ENCODE results near the gene RALGAPB.

The RALGAPB gene

DNA sequence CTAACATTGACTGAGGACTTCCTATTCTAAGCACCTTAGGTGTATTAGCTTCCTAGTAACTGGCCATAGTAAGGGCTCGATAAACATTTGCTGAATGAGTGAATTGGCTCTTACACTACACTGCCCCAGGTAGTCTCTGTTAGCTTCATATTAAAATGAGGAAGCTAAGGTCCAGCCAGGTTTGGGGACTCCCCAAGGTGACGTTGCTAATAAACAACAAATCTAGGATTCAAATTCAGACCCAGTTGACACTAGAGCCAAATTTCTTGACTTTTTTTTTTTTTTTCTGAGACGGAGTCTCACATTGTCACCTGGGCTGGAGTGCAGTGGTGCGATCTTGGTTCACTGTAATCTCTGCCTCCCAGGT, 145.2 kb downstream of the RALGAPB start:
- no peak overlapping the region for H3K27ac ChIP-seq

DNA sequence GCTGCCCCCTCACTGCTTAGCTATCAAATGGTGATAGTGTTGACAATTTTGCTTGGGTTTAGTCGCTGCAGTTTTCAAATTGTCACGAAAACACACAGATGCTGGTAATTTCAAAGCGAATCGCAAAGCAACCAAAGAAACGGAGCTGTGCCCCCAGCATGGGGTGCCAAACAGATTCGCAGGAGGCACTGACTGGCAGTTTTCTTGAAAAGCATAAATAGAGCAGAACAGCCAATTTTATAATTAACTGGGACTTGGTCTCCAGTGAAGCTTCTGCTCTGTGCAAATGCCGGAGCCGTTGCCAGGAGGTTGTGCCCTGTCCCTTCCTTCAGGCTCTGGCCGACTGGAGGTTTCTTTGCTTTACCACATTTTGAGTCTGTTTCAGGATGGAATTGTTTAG, 147.8 kb downstream of the RALGAPB start:
- TF ChIP-seq, protein P1, sequence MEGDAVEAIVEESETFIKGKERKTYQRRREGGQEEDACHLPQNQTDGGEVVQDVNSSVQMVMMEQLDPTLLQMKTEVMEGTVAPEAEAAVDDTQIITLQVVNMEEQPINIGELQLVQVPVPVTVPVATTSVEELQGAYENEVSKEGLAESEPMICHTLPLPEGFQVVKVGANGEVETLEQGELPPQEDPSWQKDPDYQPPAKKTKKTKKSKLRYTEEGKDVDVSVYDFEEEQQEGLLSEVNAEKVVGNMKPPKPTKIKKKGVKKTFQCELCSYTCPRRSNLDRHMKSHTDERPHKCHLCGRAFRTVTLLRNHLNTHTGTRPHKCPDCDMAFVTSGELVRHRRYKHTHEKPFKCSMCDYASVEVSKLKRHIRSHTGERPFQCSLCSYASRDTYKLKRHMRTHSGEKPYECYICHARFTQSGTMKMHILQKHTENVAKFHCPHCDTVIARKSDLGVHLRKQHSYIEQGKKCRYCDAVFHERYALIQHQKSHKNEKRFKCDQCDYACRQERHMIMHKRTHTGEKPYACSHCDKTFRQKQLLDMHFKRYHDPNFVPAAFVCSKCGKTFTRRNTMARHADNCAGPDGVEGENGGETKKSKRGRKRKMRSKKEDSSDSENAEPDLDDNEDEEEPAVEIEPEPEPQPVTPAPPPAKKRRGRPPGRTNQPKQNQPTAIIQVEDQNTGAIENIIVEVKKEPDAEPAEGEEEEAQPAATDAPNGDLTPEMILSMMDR (IDR thresholded peaks at IDR 0.05): no peak
- TF ChIP-seq ZFX (IDR thresholded peaks at IDR 0.05; ENCODE audit: borderline replicate concordance): no peak
- no peak overlapping the region for H3K27ac ChIP-seq

More for the DNA sequence above, 145.2 kb downstream of the RALGAPB start:
- TF ChIP-seq, protein P1 (IDR thresholded peaks at IDR 0.05): no peak
- TF ChIP-seq ZFX (IDR thresholded peaks at IDR 0.05; ENCODE audit: borderline replicate concordance): no peak

DNA sequence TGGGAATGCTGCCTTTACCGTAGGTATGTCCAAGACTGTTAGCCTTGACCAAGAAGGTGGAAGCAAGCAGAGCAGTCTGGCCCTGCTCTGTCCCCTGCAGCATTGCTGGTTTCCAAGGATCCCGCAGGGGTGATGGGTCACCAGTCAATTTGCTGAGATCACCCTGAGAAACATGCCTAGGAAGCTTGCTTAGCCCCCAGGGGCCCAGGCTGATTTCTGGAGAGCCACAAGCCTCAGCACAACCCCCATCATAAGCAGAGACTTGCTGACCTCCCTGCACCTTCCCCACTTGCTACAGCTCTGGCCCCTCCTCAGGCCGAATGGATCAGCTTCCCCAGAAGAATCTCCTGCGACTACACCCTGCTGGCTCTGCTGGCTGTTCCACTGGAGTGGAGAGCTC, 150.4 kb downstream of the RALGAPB start:
- TF ChIP-seq, protein P1 (IDR thresholded peaks at IDR 0.05): no peak
- TF ChIP-seq ZFX (IDR thresholded peaks at IDR 0.05; ENCODE audit: borderline replicate concordance): no peak

DNA sequence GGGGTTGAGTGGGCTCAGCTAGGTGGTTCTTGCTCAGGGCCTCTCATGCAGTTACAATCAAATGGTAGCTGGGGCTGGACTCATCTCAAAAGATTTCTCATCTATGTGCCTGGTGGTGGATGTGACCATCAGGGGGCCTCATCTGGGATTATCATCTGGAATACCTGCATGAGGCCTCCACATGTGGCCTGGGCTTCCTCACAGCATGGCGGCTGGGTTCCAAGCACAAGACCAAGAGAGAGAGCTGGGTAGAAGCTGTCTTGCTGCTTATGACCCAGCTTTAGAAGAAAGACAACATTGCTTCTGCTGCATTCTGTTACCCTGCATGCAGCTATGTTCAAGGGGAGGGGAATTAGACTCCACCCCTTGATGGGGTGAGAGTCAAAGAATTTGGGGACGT, 151.4 kb downstream of the RALGAPB start:
- TF ChIP-seq, protein P1 (IDR thresholded peaks at IDR 0.05): no peak
- TF ChIP-seq ZFX (IDR thresholded peaks at IDR 0.05; ENCODE audit: borderline replicate concordance): no peak
- H3K27ac ChIP-seq: no peak overlapping the region

More for the DNA sequence above, 150.4 kb downstream of the RALGAPB start:
- H3K27ac ChIP-seq: no peak overlapping the region

DNA sequence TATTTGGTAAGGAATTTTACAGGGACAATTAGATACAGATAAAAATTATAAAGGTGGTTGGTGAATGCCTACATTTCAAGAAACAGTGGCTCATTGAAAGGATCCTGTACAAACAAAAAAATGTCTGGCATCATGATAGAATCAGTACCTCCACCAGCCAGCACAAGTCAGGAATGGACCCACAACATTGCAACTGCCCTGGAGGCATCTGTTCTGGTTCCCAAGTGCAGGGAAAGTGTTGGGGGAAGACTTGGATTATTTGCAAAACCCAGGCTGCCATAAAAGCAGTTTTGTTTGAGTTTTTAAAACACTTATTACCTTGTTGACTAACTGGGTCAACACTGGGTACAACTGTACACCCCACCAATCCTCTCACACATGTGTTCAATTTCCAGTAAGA, 153.3 kb downstream of the RALGAPB start:
- no peak overlapping the region for H3K27ac ChIP-seq
- TF ChIP-seq, protein P1 (IDR thresholded peaks at IDR 0.05): no peak
- no peak for TF ChIP-seq ZFX (IDR thresholded peaks at IDR 0.05; ENCODE audit: borderline replicate concordance)

DNA sequence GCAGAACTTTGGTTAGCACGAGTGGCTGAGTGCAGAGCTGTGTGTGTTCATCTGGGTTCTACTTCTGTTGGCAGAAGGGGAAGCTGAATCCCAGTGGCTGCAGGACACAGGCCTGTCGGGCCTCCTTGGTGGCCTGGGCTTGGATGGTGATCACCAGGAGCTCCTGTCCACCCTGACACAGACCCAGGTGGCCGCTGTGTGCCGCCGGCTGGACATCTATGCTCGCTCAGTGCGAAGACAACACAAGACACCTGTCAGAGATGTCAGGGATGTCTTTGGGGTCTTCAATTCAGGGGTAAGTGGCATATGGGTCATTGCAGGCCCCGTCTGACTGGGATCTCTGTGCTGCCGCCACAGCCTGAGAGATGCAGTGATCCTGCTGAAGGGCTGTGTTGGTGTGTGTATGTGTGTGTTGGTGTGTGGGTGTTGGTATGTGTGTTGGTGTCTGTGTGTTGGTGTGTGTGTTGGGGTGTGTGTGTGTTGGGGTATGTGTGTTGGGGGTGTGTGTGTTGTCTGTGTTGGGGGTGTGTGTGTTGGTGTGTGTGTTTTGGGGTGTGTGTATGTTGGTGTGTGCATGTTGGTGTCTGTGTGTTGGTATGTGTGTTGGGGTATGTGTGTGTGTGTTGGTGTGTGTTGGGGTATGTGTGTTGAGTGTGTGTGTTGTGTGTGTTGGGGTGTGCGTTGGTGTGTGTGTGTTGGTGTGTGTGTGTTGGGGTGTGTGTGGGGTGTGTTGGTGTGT, 154.4 kb downstream of the RALGAPB start:
- H3K27ac ChIP-seq: no peak overlapping the region
- TF ChIP-seq ZFX (IDR thresholded peaks at IDR 0.05; ENCODE audit: borderline replicate concordance): no peak
- TF ChIP-seq, protein P1 (IDR thresholded peaks at IDR 0.05): no peak

Measured in 22Rv1 (cell line).